Uterus (tissue), 4 donors: Measurements from ENCODE around the gene TRIP12. TPM values are rescaled to one million over a fixed set of nuclear protein-coding genes. Genes with fewer than 3 reads are reported as not detected.
"Not testable (repeated sequence)": the region's sequence is repeated elsewhere in the genome, so short reads cannot be mapped to it uniquely, and the experiment has no call there.

Experiments
- DNase-seq, 2 donors: peaks; one replicate each; pipeline ENCODE4 v3.0.0-alpha.2; 2019 to 2020
- H3K27ac ChIP-seq, 2 donors: fragments of 200-600 bp; sonication (generic); 1 replicate in 1 of 2; 2 replicates in 1 of 2; pipeline ENCODE4 v1.5.1; 2016 to 2018
- H3K27me3 ChIP-seq, 2 donors: fragments of 200-600 bp; sonication (generic); one replicate each; pipeline ENCODE4 v1.5.1; 2018 to 2019; ENCODE audit warnings: control low read depth in 1 of 2
- H3K36me3 ChIP-seq, 2 donors: fragments of 200-600 bp; sonication (generic); one replicate each; pipeline ENCODE4 v1.5.1; 2019; ENCODE audit warnings: control low read depth in 1 of 2
- H3K4me1 ChIP-seq, 2 donors: fragments of 200-600 bp; sonication (generic); one replicate each; pipeline ENCODE4 v1.5.1; 2018 to 2019; ENCODE audit warnings: control low read depth in 1 of 2
- H3K4me3 ChIP-seq, 2 donors: fragments of 200-600 bp; sonication (generic); 1 replicate in 1 of 2; 2 replicates in 1 of 2; pipeline ENCODE4 v1.5.1; 2018 to 2019; ENCODE audit warnings: mild to moderate bottlenecking in 1 of 2
- H3K9me3 ChIP-seq, 2 donors: fragments of 200-600 bp; sonication (generic); one replicate each; pipeline ENCODE4 v1.5.1; 2019; ENCODE audit warnings: control low read depth in 1 of 2
- CTCF ChIP-seq, 4 experiments: fragments of 200-600 bp in 2 of 4; fragments of 450-650 bp in 2 of 4; sonication (generic) in 2 of 4; IDR thresholded peaks; one replicate each; pipeline ENCODE4 v1.5.1; 2016 to 2019; ENCODE audit warnings: antibody characterized with exemption in 4 of 4, mild to moderate bottlenecking in 2 of 4, moderate library complexity in 1 of 4
- POLR2A ChIP-seq, 2 donors: fragments of 450-650 bp; IDR thresholded peaks; one replicate each; pipeline ENCODE4 v1.6.1; 2016; ENCODE audit warnings: antibody characterized with exemption in 2 of 2, mild to moderate bottlenecking in 1 of 2, moderate library complexity in 1 of 2
- intact Hi-C: fragments of 100-400 bp; cut with DNase I; formaldehyde crosslinking; loops from one replicate; pipeline ENCODE4 v1.15.1; 2023; ENCODE audit warnings: low total_unique reads
- total RNA-seq, 4 donors: library from RNA; depleted of rRNA in 3 of 4; stranded (reverse); fragments of >200 nt in 3 of 4; gene quantifications; one replicate each; pipeline versions ENCODE4 v1.1.0 to v1.2.4, GENCODE V29; 2014 to 2023
- donor health status: DM: yes; HTN: yes; CAD: no.

TRIP12 gene
- total RNA-seq, 4 donors from 2014 or later = 77.1 to 255 (median 197) TPM

GRCh38 chr2:229798446-229799155 lies 123.2 kb downstream of the TRIP12 start:
- Histone ChIP-seq H3K36me3 (no peaks in the 10 kb centered on the region), H3K4me3 (no peak overlapping the region), H3K27ac (peak overlapping the region; percentile 72 to 89), H3K27me3 (no peaks in the 10 kb centered on the region), H3K9me3 (no peaks in the 10 kb centered on the region), H3K4me1 (peaks cover 0 to 7% of the 10 kb centered on the region in 2 donors)
- intact Hi-C loops = no loop called here
- DNase-seq = no peak
- TF ChIP-seq CTCF (IDR thresholded peaks at IDR 0.05) = no peak
- no peak for TF ChIP-seq POLR2A (IDR thresholded peaks at IDR 0.05)

DNA sequence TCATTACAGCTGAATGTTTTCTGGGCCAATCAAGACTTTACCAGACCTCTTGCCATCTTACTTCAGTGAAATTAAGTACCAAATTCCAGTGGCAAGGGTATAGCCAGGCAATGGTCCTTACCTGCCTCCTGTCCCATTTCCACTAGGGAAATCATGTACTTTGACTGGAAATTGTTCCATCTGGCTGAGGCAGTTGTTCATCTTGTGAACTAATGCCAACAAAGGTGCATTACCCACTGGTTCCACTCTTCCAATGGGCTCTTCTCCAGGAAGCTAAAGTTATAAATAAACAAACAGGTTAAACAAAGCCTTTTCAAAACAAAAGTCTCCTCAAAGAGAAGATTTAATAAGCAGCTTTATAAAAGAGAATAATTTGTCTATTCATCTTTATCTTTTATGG lies 126.8 kb downstream of the TRIP12 start:
- Histone ChIP-seq H3K27me3 (no peaks in the 10 kb centered on the region), H3K4me3 (no peak overlapping the region), H3K27ac (peak overlapping the region in 1 of 2 donors; percentile 17), H3K4me1 (peaks cover 0 to 1% of the 10 kb centered on the region in 2 donors), H3K36me3 (no peaks in the 10 kb centered on the region), H3K9me3 (no peaks in the 10 kb centered on the region)
- DNase-seq = no peak
- intact Hi-C loops = no loop called here
- TF ChIP-seq CTCF (IDR thresholded peaks at IDR 0.05) (no peak), POLR2A (IDR thresholded peaks at IDR 0.05) (no peak)

GRCh38 chr2:229794636-229795035 lies 127.2 kb downstream of the TRIP12 start:
- H3K4me3 ChIP-seq = no peak overlapping the region
- H3K9me3 ChIP-seq = no peaks in the 10 kb centered on the region
- H3K27ac ChIP-seq = peak overlapping the region in 1 of 2 donors; percentile 17
- no peaks in the 10 kb centered on the region for H3K4me1 ChIP-seq
- H3K36me3 ChIP-seq = no peaks in the 10 kb centered on the region
- DNase-seq = no peak
- TF ChIP-seq CTCF (IDR thresholded peaks at IDR 0.05) (no peak), POLR2A (IDR thresholded peaks at IDR 0.05) (no peak)
- H3K27me3 ChIP-seq = no peaks in the 10 kb centered on the region
- intact Hi-C loops = no loop called here

DNA sequence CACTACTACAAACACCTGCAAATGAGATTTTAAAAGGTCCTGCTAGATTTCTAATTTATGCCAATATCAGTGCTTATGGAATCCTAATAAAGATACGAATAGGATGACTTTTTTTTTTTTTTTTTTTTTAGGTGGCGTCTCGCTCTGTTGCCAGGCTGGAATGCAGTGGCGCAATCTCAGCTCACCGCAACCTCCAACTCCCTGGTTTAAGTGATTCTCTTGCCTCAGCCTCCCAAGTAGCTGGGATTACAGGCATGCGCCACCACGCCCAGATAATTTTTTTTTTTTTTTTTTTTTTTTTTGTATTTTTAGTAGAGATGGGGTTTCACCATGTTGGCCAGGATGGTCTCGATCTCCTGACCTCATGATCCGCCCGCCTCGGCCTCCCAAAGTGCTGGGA lies 135.5 kb downstream of the TRIP12 start:
- DNase-seq, H3K4me3 ChIP-seq, H3K4me1 ChIP-seq, intact Hi-C loops, H3K36me3 ChIP-seq, H3K27ac ChIP-seq, H3K9me3 ChIP-seq, H3K27me3 ChIP-seq: not testable (repeated sequence)

- TF ChIP-seq POLR2A (IDR thresholded peaks at IDR 0.05) (no peak), CTCF (IDR thresholded peaks at IDR 0.05) (no peak)
- intact Hi-C loops = no loop called here
These were observed 137.0 kb downstream of the TRIP12 start for GRCh38 chr2:229784791-229785190.

More at GRCh38 chr2:229784791-229785190, 137.0 kb downstream of the TRIP12 start:
- Histone ChIP-seq H3K36me3 (no peaks in the 10 kb centered on the region), H3K9me3 (no peaks in the 10 kb centered on the region), H3K4me3 (no peak overlapping the region), H3K27me3 (no peaks in the 10 kb centered on the region), H3K27ac (no peak overlapping the region), H3K4me1 (no peaks in the 10 kb centered on the region)
- no peak for DNase-seq
